GM23248 (cell line): ENCODE results near the gene TENM3.

Experiments used
- EZH2 ChIP-seq: fragments of 200-600 bp; sonication (generic); IDR thresholded peaks from 2 replicates; pipeline ENCODE4 v1.6.1; 2018; ENCODE audit warnings: antibody characterized with exemption, mild to moderate bottlenecking; ENCODE audit not compliant: insufficient read depth, poor library complexity, severe bottlenecking
- EZH2phosphoT487 ChIP-seq: fragments of 200-600 bp; sonication (generic); IDR thresholded peaks from 2 replicates; pipeline ENCODE4 v1.6.1; 2018; ENCODE audit warnings: antibody characterized with exemption, moderate library complexity, mild to moderate bottlenecking, low read depth; ENCODE audit not compliant: insufficient read depth

- TF ChIP-seq EZH2phosphoT487 (no peak), EZH2 (no peak)
Observed at GRCh38 chr4:182758273-182758672, 515.1 kb downstream of the TENM3 start.
